MM.1S (cell line): ENCODE measurements around the gene PRRT3.

Source experiments
- DNase-seq: peaks from one replicate; pipeline ENCODE4 v3.0.0-alpha.2; 2015
- H2AFZ ChIP-seq: fragments of 300-600 bp; sonication (generic); 2 replicates; pipeline ENCODE4 v1.6.0; 2016; ENCODE audit warnings: antibody characterized with exemption, low read length
- H3F3A ChIP-seq: fragments of 300-600 bp; sonication (generic); 2 replicates; pipeline ENCODE4 v1.6.1; 2016; ENCODE audit warnings: mild to moderate bottlenecking, antibody characterized with exemption, low read length, moderate library complexity, mixed read lengths; ENCODE audit not compliant: insufficient read depth
- H3K27ac ChIP-seq: fragments of 300-600 bp; sonication (generic); 2 replicates; pipeline ENCODE4 v1.5.1; 2016; ENCODE audit warnings: mild to moderate bottlenecking, low read length
- H3K27me3 ChIP-seq: fragments of 300-600 bp; sonication (generic); replicated peaks from 2 replicates; pipeline ENCODE4 v1.6.0; 2016; ENCODE audit warnings: low read length; ENCODE audit not compliant: insufficient read depth
- H3K36me3 ChIP-seq: fragments of 300-600 bp; sonication (generic); replicated peaks from 2 replicates; pipeline ENCODE4 v1.6.1; 2016; ENCODE audit warnings: mild to moderate bottlenecking, low read length, mixed read lengths; ENCODE audit not compliant: insufficient read depth
- H3K4me1 ChIP-seq: fragments of 300-600 bp; sonication (generic); 2 replicates; pipeline ENCODE4 v1.6.1; 2016; ENCODE audit warnings: low read length, mixed read lengths
- H3K4me2 ChIP-seq: fragments of 300-600 bp; sonication (generic); 2 replicates; pipeline ENCODE4 v1.6.0; 2016; ENCODE audit warnings: low read depth, low read length
- H3K4me3 ChIP-seq: fragments of 300-600 bp; sonication (generic); 2 replicates; pipeline ENCODE4 v1.5.1; 2016; ENCODE audit warnings: low read length, mixed read lengths
- H3K79me2 ChIP-seq: fragments of 300-600 bp; sonication (generic); 2 replicates; pipeline ENCODE4 v1.6.1; 2016; ENCODE audit warnings: mixed run types, low read length, mixed read lengths
- H3K9ac ChIP-seq: fragments of 300-600 bp; sonication (generic); 2 replicates; pipeline ENCODE4 v1.6.1; 2016; ENCODE audit warnings: low read length, mixed read lengths
- H3K9me2 ChIP-seq: fragments of 300-600 bp; sonication (generic); replicated peaks from 2 replicates; pipeline ENCODE4 v1.6.1; 2016; ENCODE audit warnings: mild to moderate bottlenecking, low read length, mixed read lengths; ENCODE audit not compliant: insufficient read depth
- H3K9me3 ChIP-seq: fragments of 300-600 bp; sonication (generic); replicated peaks from 2 replicates; pipeline ENCODE4 v1.6.1; 2016; ENCODE audit warnings: mild to moderate bottlenecking, low read length, mixed read lengths; ENCODE audit not compliant: insufficient read depth
- H4K20me1 ChIP-seq: fragments of 300-600 bp; sonication (generic); 2 replicates; pipeline ENCODE4 v1.6.1; 2016; ENCODE audit warnings: mild to moderate bottlenecking, low read length, moderate library complexity, mixed read lengths; ENCODE audit not compliant: insufficient read depth
- EZH2 ChIP-seq: fragments of 300-600 bp; sonication (generic); optimal IDR thresholded peaks from 2 replicates; pipeline ENCODE3; 2017; ENCODE audit warnings: low read depth, mild to moderate bottlenecking, antibody characterized with exemption, low read length, mixed read lengths
- EZH2phosphoT487 ChIP-seq: fragments of 300-600 bp; sonication (generic); IDR thresholded peaks from 2 replicates; pipeline ENCODE4 v1.6.1; 2018; ENCODE audit warnings: antibody characterized with exemption, low read length
- TF ChIP-seq, protein P1 (sequence below): fragments of 300-600 bp; sonication (generic); IDR thresholded peaks from 2 replicates; pipeline ENCODE4 v1.5.1; 2016; ENCODE audit warnings: antibody characterized with exemption, low read length, mixed read lengths

The PRRT3 gene

DNA sequence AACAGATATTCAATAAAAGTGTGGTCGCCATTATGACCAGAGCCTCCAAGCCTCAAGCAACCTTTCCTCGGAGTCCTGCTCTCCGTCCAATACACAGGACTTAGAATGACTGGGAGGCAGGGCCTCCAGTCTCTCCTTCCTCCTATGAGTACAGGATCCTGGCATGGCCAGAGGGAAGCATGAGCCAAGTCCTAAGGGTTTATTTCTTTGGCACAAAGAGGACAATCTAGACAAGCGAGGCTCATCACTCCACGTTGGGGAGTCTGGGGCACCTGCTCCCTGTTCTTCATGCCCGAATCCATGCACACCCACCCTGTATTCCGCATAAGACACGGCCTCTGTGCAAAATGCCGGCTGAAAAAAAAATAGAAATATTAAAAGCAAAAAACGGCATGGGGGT lies 6.8 kb downstream of the PRRT3 start:
- H3K9me3 ChIP-seq = no peaks in the 10 kb centered on the region
- no peaks in the 10 kb centered on the region for H3F3A ChIP-seq
- H3K4me1 ChIP-seq = no peaks in the 10 kb centered on the region
- H3K27ac ChIP-seq = no peak overlapping the region
- no peak overlapping the region for H3K4me2 ChIP-seq
- no peaks in the 10 kb centered on the region for H3K9me2 ChIP-seq
- H2AFZ ChIP-seq = no peak overlapping the region
- DNase-seq = no peak
- no peaks in the 10 kb centered on the region for H3K36me3 ChIP-seq
- H4K20me1 ChIP-seq = no peaks in the 10 kb centered on the region
- no peaks in the 10 kb centered on the region for H3K79me2 ChIP-seq
- no peak overlapping the region for H3K9ac ChIP-seq
- no peak overlapping the region for H3K4me3 ChIP-seq
- TF ChIP-seq EZH2phosphoT487 (no peak), EZH2 (no peak)
- TF ChIP-seq, protein P1, sequence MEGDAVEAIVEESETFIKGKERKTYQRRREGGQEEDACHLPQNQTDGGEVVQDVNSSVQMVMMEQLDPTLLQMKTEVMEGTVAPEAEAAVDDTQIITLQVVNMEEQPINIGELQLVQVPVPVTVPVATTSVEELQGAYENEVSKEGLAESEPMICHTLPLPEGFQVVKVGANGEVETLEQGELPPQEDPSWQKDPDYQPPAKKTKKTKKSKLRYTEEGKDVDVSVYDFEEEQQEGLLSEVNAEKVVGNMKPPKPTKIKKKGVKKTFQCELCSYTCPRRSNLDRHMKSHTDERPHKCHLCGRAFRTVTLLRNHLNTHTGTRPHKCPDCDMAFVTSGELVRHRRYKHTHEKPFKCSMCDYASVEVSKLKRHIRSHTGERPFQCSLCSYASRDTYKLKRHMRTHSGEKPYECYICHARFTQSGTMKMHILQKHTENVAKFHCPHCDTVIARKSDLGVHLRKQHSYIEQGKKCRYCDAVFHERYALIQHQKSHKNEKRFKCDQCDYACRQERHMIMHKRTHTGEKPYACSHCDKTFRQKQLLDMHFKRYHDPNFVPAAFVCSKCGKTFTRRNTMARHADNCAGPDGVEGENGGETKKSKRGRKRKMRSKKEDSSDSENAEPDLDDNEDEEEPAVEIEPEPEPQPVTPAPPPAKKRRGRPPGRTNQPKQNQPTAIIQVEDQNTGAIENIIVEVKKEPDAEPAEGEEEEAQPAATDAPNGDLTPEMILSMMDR = no peak
- H3K27me3 ChIP-seq = no peaks in the 10 kb centered on the region

DNA sequence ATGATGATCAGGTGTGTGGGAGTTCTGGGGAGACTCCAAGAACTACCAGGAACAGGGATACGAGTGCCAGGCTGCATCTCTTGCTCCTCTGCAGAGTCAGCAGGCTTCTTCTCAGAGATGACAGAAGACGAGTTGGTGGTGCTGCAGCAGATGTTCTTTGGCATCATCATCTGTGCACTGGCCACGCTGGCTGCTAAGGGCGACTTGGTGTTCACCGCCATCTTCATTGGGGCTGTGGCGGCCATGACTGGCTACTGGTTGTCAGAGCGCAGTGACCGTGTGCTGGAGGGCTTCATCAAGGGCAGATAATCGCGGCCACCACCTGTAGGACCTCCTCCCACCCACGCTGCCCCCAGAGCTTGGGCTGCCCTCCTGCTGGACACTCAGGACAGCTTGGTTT lies 7.9 kb downstream of the PRRT3 start:
- Histone ChIP-seq H3K4me3 (no peak overlapping the region), H3K9ac (no peak overlapping the region), H3K27ac (no peak overlapping the region), H2AFZ (no peak overlapping the region), H3K79me2 (no peaks in the 10 kb centered on the region), H3K27me3 (no peaks in the 10 kb centered on the region), H3K9me2 (no peaks in the 10 kb centered on the region), H3K4me1 (no peaks in the 10 kb centered on the region), H3K9me3 (no peaks in the 10 kb centered on the region), H3K4me2 (no peak overlapping the region), H4K20me1 (no peaks in the 10 kb centered on the region), H3K36me3 (no peaks in the 10 kb centered on the region), H3F3A (no peaks in the 10 kb centered on the region)
- DNase-seq = no peak
- TF ChIP-seq EZH2 (no peak), EZH2phosphoT487 (no peak)
- TF ChIP-seq, protein P1 = no peak

DNA sequence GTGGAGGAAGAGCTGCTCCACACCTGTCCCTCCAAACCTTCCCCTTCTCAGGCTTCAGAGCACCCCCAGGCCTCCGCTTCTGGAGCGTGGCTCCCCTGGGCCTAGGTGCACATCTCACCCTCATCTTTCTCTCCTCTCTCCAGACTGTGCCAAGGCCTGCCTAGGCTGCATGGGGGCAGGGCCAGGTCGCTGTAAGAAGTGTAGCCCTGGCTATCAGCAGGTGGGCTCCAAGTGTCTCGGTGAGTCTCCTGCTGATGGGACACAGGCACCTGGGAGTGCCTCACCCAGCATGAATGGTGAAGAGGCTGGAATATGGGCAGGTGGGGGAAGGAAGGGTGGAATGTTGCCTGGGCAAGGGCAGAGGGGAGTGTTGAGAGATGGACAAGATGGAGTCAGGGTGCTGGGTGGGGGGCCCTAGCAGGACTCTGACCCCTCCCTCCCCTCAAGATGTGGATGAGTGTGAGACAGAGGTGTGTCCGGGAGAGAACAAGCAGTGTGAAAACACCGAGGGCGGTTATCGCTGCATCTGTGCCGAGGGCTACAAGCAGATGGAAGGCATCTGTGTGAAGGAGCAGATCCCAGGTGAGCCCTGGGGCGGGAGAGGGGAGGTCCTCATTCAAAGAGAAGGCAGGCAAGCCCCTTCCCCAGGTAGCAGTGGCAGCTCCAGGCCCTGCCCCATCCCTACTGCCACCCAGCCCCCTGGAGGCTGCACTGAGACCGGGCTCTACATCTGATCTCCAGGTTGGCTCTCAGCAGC lies 9.1 kb downstream of the PRRT3 start:
- Histone ChIP-seq H3K79me2 (no peaks in the 10 kb centered on the region), H3K36me3 (no peaks in the 10 kb centered on the region), H3K9ac (no peak overlapping the region), H3K4me3 (no peak overlapping the region), H3K9me2 (no peaks in the 10 kb centered on the region), H4K20me1 (no peaks in the 10 kb centered on the region), H3K27ac (no peak overlapping the region), H3K4me2 (no peak overlapping the region), H3F3A (no peaks in the 10 kb centered on the region), H3K27me3 (no peaks in the 10 kb centered on the region), H2AFZ (no peak overlapping the region), H3K9me3 (no peaks in the 10 kb centered on the region), H3K4me1 (no peaks in the 10 kb centered on the region)
- DNase-seq = no peak
- TF ChIP-seq EZH2phosphoT487 (no peak), EZH2 (no peak)
- TF ChIP-seq, protein P1 = no peak
